ENCODE data around the gene B4GALT2. TPM values are rescaled to one million over a fixed set of nuclear protein-coding genes. Genes with fewer than 3 reads are reported as not detected.
A peak's percentile ranks its signal among the peaks of the same experiment; 100 is the strongest.

The B4GALT2 gene
- total and polyA plus RNA-seq, 9 of the 15 experiments (the other 6 are each of a cell fraction or from before 2014, with no cell fraction given) = 1.3 to 86.8 (median 43.8) TPM

DNA sequence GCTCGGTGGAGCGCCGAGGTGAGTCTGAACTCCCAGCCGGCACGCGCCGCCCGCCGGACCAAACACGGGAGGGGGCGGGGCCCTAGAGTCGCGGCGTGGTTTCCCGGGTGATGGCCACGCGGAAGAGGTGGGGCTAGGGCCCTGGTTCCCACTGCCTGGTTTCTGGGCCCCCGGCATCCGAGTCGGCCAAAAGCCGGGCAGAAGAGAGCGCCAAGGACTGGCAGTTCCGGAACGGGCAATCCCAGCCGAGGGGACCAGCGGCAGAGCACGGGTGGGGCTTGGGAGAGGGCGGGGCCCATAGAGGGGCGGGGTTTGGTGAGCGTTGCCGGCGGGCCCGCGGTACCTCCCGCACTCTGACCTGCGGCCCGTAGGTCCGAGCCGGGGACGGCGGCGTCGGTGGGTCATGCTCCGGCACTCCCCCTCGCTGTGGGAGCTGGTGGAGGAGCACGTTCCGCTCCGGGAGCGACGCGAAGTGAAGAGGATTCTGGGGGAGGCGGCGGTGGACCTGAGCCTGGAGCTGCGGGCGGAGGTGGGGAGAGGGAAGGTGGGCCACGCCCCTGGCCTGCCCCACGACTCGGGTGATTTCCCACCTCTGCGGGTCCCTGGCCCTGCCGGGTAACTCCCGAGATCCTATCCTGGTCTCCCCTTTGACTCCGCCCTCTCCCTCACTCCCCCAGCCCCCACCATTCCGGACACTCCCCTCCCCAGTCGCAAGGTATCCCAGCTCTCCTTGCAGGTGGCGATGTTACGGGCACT lies 12.6 kb downstream of the B4GALT2 start, which contains the start of gene CCDC24 (continued):
- TF ChIP-seq, protein P1, sequence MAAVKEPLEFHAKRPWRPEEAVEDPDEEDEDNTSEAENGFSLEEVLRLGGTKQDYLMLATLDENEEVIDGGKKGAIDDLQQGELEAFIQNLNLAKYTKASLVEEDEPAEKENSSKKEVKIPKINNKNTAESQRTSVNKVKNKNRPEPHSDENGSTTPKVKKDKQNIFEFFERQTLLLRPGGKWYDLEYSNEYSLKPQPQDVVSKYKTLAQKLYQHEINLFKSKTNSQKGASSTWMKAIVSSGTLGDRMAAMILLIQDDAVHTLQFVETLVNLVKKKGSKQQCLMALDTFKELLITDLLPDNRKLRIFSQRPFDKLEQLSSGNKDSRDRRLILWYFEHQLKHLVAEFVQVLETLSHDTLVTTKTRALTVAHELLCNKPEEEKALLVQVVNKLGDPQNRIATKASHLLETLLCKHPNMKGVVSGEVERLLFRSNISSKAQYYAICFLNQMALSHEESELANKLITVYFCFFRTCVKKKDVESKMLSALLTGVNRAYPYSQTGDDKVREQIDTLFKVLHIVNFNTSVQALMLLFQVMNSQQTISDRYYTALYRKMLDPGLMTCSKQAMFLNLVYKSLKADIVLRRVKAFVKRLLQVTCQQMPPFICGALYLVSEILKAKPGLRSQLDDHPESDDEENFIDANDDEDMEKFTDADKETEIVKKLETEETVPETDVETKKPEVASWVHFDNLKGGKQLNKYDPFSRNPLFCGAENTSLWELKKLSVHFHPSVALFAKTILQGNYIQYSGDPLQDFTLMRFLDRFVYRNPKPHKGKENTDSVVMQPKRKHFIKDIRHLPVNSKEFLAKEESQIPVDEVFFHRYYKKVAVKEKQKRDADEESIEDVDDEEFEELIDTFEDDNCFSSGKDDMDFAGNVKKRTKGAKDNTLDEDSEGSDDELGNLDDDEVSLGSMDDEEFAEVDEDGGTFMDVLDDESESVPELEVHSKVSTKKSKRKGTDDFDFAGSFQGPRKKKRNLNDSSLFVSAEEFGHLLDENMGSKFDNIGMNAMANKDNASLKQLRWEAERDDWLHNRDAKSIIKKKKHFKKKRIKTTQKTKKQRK (IDR thresholded peaks at IDR 0.05; ENCODE audit: borderline replicate concordance, low read depth, low read length) = no peak
- TF ChIP-seq OTX1 (CRISPR knock-in tag; IDR thresholded peaks at IDR 0.05) = no peak
- peak; percentile 76 for TF ChIP-seq SAFB (IDR thresholded peaks at IDR 0.05; ENCODE audit: borderline replicate concordance, low read depth, low read length)
- TF ChIP-seq FOXK1 (CRISPR knock-in tag; IDR thresholded peaks at IDR 0.05; ENCODE audit: borderline replicate concordance) = 0 out of 2 replicates have a peak, but pooled peaks have one; percentile 75
- 0 out of 2 replicates have a peak, but pooled peaks have one; percentile 3 for TF ChIP-seq ZNF766 (CRISPR knock-in tag; conservative IDR thresholded peaks at IDR 0.05)
- peak; percentile 81 for TF ChIP-seq MYNN (IDR thresholded peaks at IDR 0.05)
- no peak for TF ChIP-seq MYNN (CRISPR knock-in tag; IDR thresholded peaks at IDR 0.05)
- TF ChIP-seq SP2 (IDR thresholded peaks at IDR 0.05; ENCODE audit: extremely low read depth, low read depth, low read length, poor library complexity, severe bottlenecking) = no peak
- TF ChIP-seq, protein P2, sequence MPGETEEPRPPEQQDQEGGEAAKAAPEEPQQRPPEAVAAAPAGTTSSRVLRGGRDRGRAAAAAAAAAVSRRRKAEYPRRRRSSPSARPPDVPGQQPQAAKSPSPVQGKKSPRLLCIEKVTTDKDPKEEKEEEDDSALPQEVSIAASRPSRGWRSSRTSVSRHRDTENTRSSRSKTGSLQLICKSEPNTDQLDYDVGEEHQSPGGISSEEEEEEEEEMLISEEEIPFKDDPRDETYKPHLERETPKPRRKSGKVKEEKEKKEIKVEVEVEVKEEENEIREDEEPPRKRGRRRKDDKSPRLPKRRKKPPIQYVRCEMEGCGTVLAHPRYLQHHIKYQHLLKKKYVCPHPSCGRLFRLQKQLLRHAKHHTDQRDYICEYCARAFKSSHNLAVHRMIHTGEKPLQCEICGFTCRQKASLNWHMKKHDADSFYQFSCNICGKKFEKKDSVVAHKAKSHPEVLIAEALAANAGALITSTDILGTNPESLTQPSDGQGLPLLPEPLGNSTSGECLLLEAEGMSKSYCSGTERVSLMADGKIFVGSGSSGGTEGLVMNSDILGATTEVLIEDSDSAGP (CRISPR knock-in tag; IDR thresholded peaks at IDR 0.05) = no peak
- TF ChIP-seq ZNF282 (CRISPR knock-in tag; IDR thresholded peaks at IDR 0.05) = 0 out of 2 replicates have a peak, but pooled peaks have one; percentile 40
- no peak for TF ChIP-seq FOXA3 (CRISPR knock-in tag; conservative IDR thresholded peaks at IDR 0.05 in 1 of 2, IDR thresholded peaks at IDR 0.05 in 1 of 2)

Data from K562 (cell line).